Cardiac fibroblast (primary cell): ENCODE data around the gene DNAAF9.
A peak's percentile ranks its signal among the peaks of the same experiment; 100 is the strongest.
"Not testable (repeated sequence)": the region's sequence is repeated elsewhere in the genome, so short reads cannot be mapped to it uniquely, and the experiment has no call there.

Experiments
- DNase-seq, 2 donors: peaks; one replicate each; pipeline versions ENCODE4 v3.0.0 to v3.0.0-alpha.2; 2010; ENCODE audit warnings: low read depth in 2 of 2
- H3K4me3 ChIP-seq, 2 donors: replicated peaks in 1 of 2; 1 replicate in 1 of 2; 2 replicates in 1 of 2; pipeline ENCODE4 v1.5.1; 2011; ENCODE audit warnings: low read depth in 2 of 2, low read length in 2 of 2, mild to moderate bottlenecking in 2 of 2, moderate library complexity in 1 of 2
- CTCF ChIP-seq: IDR thresholded peaks from one replicate; pipeline ENCODE4 v1.5.1; 2011; ENCODE audit warnings: low read depth, mild to moderate bottlenecking, low read length, inconsistent platforms

The DNAAF9 gene

GRCh38 chr20:3430376-3431069 is 23.1 kb upstream of the DNAAF9 start:
- no peak overlapping the region for H3K4me3 ChIP-seq
- no peak for DNase-seq
- TF ChIP-seq CTCF = no peak

- not testable (repeated sequence) for H3K4me3 ChIP-seq, DNase-seq
These were observed 19.3 kb upstream of the DNAAF9 start for GRCh38 chr20:3426766-3427165.

GRCh38 chr20:3423126-3423525 is 15.7 kb upstream of the DNAAF9 start:
- H3K4me3 ChIP-seq = no peak overlapping the region
- no peak for TF ChIP-seq CTCF
- DNase-seq = no peak

- no peak for DNase-seq
- no peak for TF ChIP-seq CTCF
- H3K4me3 ChIP-seq = no peak overlapping the region
These were observed 14.5 kb upstream of the DNAAF9 start for GRCh38 chr20:3421985-3422384.

GRCh38 chr20:3420211-3420707 is 12.8 kb upstream of the DNAAF9 start:
- no peak for TF ChIP-seq CTCF
- DNase-seq = peak; percentile 83 to 96
- H3K4me3 ChIP-seq = no peak overlapping the region

GRCh38 chr20:3418161-3418560 is 10.7 kb upstream of the DNAAF9 start:
- DNase-seq, H3K4me3 ChIP-seq: not testable (repeated sequence)

GRCh38 chr20:3414122-3414521 is 6.7 kb upstream of the DNAAF9 start:
- no peak overlapping the region for H3K4me3 ChIP-seq
- no peak for TF ChIP-seq CTCF
- no peak for DNase-seq

GRCh38 chr20:3413393-3413889 is 6.0 kb upstream of the DNAAF9 start:
- no peak overlapping the region for H3K4me3 ChIP-seq
- TF ChIP-seq CTCF = no peak
- DNase-seq = no peak
